Measurements from ENCODE around the gene MAFF.

Gene MAFF

DNA sequence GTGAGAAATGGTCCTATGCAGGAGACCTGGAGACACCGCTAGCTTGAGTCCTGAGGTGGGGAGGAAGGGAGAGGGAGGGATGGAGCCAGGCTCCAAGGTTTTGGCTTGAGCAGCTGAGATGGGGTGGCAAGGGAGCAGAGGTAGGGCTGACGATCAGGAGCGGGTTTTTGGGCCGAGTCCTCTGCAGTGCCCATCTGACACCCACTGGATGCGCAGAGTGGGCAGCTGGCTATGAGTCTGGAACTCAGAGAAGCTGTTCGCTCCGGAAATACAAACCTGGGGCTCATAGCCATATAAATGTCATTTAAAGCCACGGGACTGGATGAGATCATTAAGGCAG, 453 bp upstream of the MAFF start:
- Histone ChIP-seq H2AFZ (ENCODE audit: low read depth, low read length) (peak overlapping the region; percentile 76), H3K36me3 (ENCODE audit: insufficient read depth, low read length) (no peaks in the 10 kb centered on the region; the same call in 1 of the 2 replicates), H3K4me1 (ENCODE audit: insufficient read depth, low read length) (peaks cover 35% of the 10 kb centered on the region), H3K9me3 (ENCODE audit: insufficient read depth, low read length, severe bottlenecking) (no peaks in the 10 kb centered on the region), H3K27me3 (ENCODE audit: insufficient read depth, low read length, poor library complexity) (peaks cover 11% of the 10 kb centered on the region), H3K9ac (ENCODE audit: low read depth, low read length) (no peak overlapping the region), H3K4me3 (ENCODE audit: low read depth in 1 of 2, low read length in 2 of 2) (peak overlapping the region in 1 of 2 experiments; percentile 77; a peak in 2 of 4 replicates), H3K4me2 (ENCODE audit: insufficient read depth, low read length) (peak overlapping the region; percentile 87), H3K27ac (ENCODE audit: low read length) (no peak overlapping the region), H3K79me2 (ENCODE audit: insufficient read depth, low read length) (no peaks in the 10 kb centered on the region), H4K20me1 (ENCODE audit: insufficient read depth, low read length) (peaks cover 22% of the 10 kb centered on the region)
- no peak for TF ChIP-seq EZH2 (IDR thresholded peaks at IDR 0.05; ENCODE audit: borderline replicate concordance, low read depth, low read length, severe bottlenecking)
- TF ChIP-seq, protein P1, sequence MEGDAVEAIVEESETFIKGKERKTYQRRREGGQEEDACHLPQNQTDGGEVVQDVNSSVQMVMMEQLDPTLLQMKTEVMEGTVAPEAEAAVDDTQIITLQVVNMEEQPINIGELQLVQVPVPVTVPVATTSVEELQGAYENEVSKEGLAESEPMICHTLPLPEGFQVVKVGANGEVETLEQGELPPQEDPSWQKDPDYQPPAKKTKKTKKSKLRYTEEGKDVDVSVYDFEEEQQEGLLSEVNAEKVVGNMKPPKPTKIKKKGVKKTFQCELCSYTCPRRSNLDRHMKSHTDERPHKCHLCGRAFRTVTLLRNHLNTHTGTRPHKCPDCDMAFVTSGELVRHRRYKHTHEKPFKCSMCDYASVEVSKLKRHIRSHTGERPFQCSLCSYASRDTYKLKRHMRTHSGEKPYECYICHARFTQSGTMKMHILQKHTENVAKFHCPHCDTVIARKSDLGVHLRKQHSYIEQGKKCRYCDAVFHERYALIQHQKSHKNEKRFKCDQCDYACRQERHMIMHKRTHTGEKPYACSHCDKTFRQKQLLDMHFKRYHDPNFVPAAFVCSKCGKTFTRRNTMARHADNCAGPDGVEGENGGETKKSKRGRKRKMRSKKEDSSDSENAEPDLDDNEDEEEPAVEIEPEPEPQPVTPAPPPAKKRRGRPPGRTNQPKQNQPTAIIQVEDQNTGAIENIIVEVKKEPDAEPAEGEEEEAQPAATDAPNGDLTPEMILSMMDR (IDR thresholded peaks at IDR 0.05; ENCODE audit: borderline replicate concordance, extremely low read depth, low read length, poor library complexity, severe bottlenecking), result no peak
- ATAC-seq (ENCODE audit: insufficient read depth, low read depth) (no peak; the same call in 2 of the 3 replicates), DNase-seq (no peak)

GRCh38 chr22:38202437-38203089, 769 bp downstream of the MAFF start:
- Histone ChIP-seq H3K9me3 (ENCODE audit: insufficient read depth, low read length, severe bottlenecking) (no peaks in the 10 kb centered on the region), H3K27ac (ENCODE audit: low read length) (no peak overlapping the region; the same call in 1 of the 2 replicates), H3K27me3 (ENCODE audit: insufficient read depth, low read length, poor library complexity) (peaks cover 11% of the 10 kb centered on the region), H3K4me2 (ENCODE audit: insufficient read depth, low read length) (peak overlapping the region; percentile 87), H3K79me2 (ENCODE audit: insufficient read depth, low read length) (no peaks in the 10 kb centered on the region), H3K36me3 (ENCODE audit: insufficient read depth, low read length) (no peaks in the 10 kb centered on the region; the same call in 1 of the 2 replicates), H3K4me1 (ENCODE audit: insufficient read depth, low read length) (peaks cover 35% of the 10 kb centered on the region), H3K9ac (ENCODE audit: low read depth, low read length) (peak overlapping the region; percentile 62), H3K4me3 (ENCODE audit: low read depth in 1 of 2, low read length in 2 of 2) (peak overlapping the region; percentile 43 to 77; a peak in 3 of 4 replicates), H4K20me1 (ENCODE audit: insufficient read depth, low read length) (peaks cover 25% of the 10 kb centered on the region), H2AFZ (ENCODE audit: low read depth, low read length) (peak overlapping the region; percentile 64)
- ATAC-seq (ENCODE audit: insufficient read depth, low read depth), result peak; percentile 54
- TF ChIP-seq, protein P1 (IDR thresholded peaks at IDR 0.05; ENCODE audit: borderline replicate concordance, extremely low read depth, low read length, poor library complexity, severe bottlenecking), result peak; percentile 13
- TF ChIP-seq EZH2 (IDR thresholded peaks at IDR 0.05; ENCODE audit: borderline replicate concordance, low read depth, low read length, severe bottlenecking), result no peak
- peak; percentile 43 for DNase-seq

DNA sequence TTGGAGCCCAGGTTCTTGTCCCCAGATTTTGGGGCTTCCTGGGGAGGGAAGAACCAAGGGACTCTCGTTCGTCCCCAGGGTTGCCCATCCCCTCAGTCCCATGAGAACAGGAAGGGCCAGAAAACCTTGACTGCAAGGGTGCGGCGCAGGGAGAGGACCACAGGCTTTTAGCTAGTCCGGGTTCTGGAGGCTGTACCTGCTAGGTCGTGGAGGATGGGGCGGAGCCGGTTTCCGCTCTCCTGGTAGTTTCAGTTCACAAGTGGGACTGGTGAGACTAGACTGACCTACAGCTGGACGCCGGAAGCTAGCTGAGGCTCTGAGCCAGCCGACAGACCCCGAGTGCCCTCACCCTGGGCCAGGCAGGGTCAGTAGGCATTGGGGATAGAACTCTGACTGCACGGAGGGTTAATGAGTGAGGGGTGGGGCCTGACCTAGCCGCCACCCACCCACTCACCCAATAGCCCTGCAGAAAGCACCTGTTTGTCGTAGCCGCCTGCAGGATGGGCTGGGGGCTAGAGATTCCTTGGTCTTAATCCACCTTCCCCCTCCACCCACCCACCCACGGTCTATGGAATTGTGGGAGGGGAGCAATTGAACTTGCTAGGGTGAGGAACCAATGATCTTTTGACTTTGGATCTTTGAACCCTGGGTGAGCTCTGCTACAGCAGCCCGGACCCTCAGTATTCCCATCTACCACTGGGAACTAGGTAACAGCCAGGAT, 1.5 kb downstream of the MAFF start:
- peak overlapping the region; percentile 87 for H3K4me2 ChIP-seq (ENCODE audit: insufficient read depth, low read length)
- H3K36me3 ChIP-seq (ENCODE audit: insufficient read depth, low read length), result no peaks in the 10 kb centered on the region; the same call in 1 of the 2 replicates
- peak overlapping the region; percentile 62 for H3K9ac ChIP-seq (ENCODE audit: low read depth, low read length)
- peak overlapping the region; percentile 25; the same call in 1 of the 2 replicates for H3K27ac ChIP-seq (ENCODE audit: low read length)
- H3K79me2 ChIP-seq (ENCODE audit: insufficient read depth, low read length), result no peaks in the 10 kb centered on the region
- H3K4me3 ChIP-seq (ENCODE audit: low read depth in 1 of 2, low read length in 2 of 2), result peak overlapping the region; percentile 43 to 77; a peak in 3 of 4 replicates
- DNase-seq, result no peak
- H2AFZ ChIP-seq (ENCODE audit: low read depth, low read length), result peak overlapping the region; percentile 64
- peaks cover 25% of the 10 kb centered on the region for H4K20me1 ChIP-seq (ENCODE audit: insufficient read depth, low read length)
- TF ChIP-seq EZH2 (IDR thresholded peaks at IDR 0.05; ENCODE audit: borderline replicate concordance, low read depth, low read length, severe bottlenecking), result no peak
- TF ChIP-seq, protein P1 (IDR thresholded peaks at IDR 0.05; ENCODE audit: borderline replicate concordance, extremely low read depth, low read length, poor library complexity, severe bottlenecking), result no peak
- no peaks in the 10 kb centered on the region for H3K9me3 ChIP-seq (ENCODE audit: insufficient read depth, low read length, severe bottlenecking)
- ATAC-seq (ENCODE audit: insufficient read depth, low read depth), result no peak
- peaks cover 35% of the 10 kb centered on the region for H3K4me1 ChIP-seq (ENCODE audit: insufficient read depth, low read length)
- peaks cover 11% of the 10 kb centered on the region for H3K27me3 ChIP-seq (ENCODE audit: insufficient read depth, low read length, poor library complexity)
